AG04449 (cell line): ENCODE data around the gene RBFOX2.

ENCODE experiments used
- CTCF ChIA-PET: fragments of 350-600 bp; formaldehyde crosslinking; extraction: SDS; loops from one replicate; lab custom pipeline; 2021; ENCODE audit warnings: antibody characterized with exemption; lab: Yijun Ruan, JAX
- POLR2A ChIA-PET: fragments of 400-600, 350-600 bp; formaldehyde crosslinking; extraction: SDS; loops from one replicate; lab custom pipeline; 2020; ENCODE audit warnings: antibody characterized with exemption, inconsistent platforms; lab: Yijun Ruan, JAX
- DNase-seq: peaks from one replicate; pipeline ENCODE4 v3.0.0-alpha.2; 2010; ENCODE audit warnings: low read depth, low spot score
- H3K4me3 ChIP-seq: 2 replicates; pipeline ENCODE4 v1.5.1; 2011; ENCODE audit warnings: low read depth, mild to moderate bottlenecking, control low read depth, low read length
- CTCF ChIP-seq: IDR thresholded peaks from one replicate; pipeline ENCODE4 v1.5.1; 2011; ENCODE audit warnings: mild to moderate bottlenecking, moderate library complexity, low read length, control low read depth, inconsistent platforms; ENCODE audit not compliant: insufficient read depth; ENCODE audit errors: missing control alignments

The RBFOX2 gene

GRCh38 chr22:35900483-35901168 is 128.0 kb downstream of the RBFOX2 start:
- DNase-seq: no peak
- no peak overlapping the region for H3K4me3 ChIP-seq
- POLR2A ChIA-PET: interaction anchor here (1.2 kb wide), 1 partner anchor 60 kb away, joined by 3 read pairs; no protein-coding TSS in a partner anchor
- CTCF ChIA-PET: interaction anchor here (1.3 to 4.4 kb wide), 4 partner anchors 10 to 273 kb away, joined by 4 to 25 read pairs (median 6); no protein-coding TSS in a partner anchor
- TF ChIP-seq CTCF: no peak

- POLR2A ChIA-PET: interaction anchor here (0.6 kb wide), 1 partner anchor 63 kb away, joined by 3 read pairs; no protein-coding TSS in a partner anchor
- no peak for TF ChIP-seq CTCF
- H3K4me3 ChIP-seq: no peak overlapping the region
- CTCF ChIA-PET: interaction anchor here (2.0 to 4.4 kb wide), 2 partner anchors 59 to 166 kb away, joined by 4 to 25 read pairs; no protein-coding TSS in a partner anchor
- no peak for DNase-seq
These were observed 128.9 kb downstream of the RBFOX2 start for GRCh38 chr22:35899736-35900135.

- ChIA-PET POLR2A (no interaction called here), CTCF (interaction anchor here (1.3 to 2.0 kb wide), 3 partner anchors 8 to 170 kb away, joined by 4 to 6 read pairs (median 5); no protein-coding TSS in a partner anchor)
- no peak for DNase-seq
- no peak for TF ChIP-seq CTCF
- H3K4me3 ChIP-seq: no peak overlapping the region
These were observed 132.4 kb downstream of the RBFOX2 start for GRCh38 chr22:35896111-35896705.

GRCh38 chr22:35894937-35895708 is 133.5 kb downstream of the RBFOX2 start:
- ChIA-PET CTCF (interaction anchor here (0.8 to 2.0 kb wide), 4 partner anchors 9 to 171 kb away, joined by 3 to 6 read pairs (median 4); no protein-coding TSS in a partner anchor), POLR2A (no interaction called here)
- peak; percentile 62 for DNase-seq
- TF ChIP-seq CTCF: no peak
- no peak overlapping the region for H3K4me3 ChIP-seq

GRCh38 chr22:35894464-35894878 is 134.2 kb downstream of the RBFOX2 start:
- DNase-seq: no peak
- ChIA-PET POLR2A (no interaction called here), CTCF (interaction anchor here (0.9 to 2.0 kb wide), 3 partner anchors 12 to 171 kb away, joined by 3 to 5 read pairs (median 3); no protein-coding TSS in a partner anchor)
- H3K4me3 ChIP-seq: no peak overlapping the region
- TF ChIP-seq CTCF: no peak
